ENCODE measurements around the gene RSU1.

DNA sequence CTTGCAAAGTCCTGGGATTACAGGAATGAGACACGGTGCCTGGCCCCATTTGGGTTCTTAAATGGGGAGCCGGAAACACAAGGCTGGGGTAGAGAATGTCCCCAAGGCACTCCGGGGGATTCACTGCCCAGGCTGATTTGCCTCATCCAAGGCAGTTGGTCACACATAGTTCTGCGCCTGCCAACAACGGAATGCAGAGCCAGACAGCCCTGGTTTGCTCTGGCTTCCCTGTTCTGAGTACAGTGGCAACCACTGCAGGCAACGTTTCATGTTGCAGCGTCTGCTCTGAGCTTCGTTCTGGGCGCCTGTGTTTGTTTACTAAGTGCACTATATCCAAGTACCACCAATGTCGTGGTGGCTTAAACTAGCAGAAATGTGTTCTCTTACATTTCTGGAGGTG is 233.8 kb downstream of the RSU1 start:
- TF ChIP-seq, protein P1, sequence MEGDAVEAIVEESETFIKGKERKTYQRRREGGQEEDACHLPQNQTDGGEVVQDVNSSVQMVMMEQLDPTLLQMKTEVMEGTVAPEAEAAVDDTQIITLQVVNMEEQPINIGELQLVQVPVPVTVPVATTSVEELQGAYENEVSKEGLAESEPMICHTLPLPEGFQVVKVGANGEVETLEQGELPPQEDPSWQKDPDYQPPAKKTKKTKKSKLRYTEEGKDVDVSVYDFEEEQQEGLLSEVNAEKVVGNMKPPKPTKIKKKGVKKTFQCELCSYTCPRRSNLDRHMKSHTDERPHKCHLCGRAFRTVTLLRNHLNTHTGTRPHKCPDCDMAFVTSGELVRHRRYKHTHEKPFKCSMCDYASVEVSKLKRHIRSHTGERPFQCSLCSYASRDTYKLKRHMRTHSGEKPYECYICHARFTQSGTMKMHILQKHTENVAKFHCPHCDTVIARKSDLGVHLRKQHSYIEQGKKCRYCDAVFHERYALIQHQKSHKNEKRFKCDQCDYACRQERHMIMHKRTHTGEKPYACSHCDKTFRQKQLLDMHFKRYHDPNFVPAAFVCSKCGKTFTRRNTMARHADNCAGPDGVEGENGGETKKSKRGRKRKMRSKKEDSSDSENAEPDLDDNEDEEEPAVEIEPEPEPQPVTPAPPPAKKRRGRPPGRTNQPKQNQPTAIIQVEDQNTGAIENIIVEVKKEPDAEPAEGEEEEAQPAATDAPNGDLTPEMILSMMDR (IDR thresholded peaks at IDR 0.05; ENCODE audit: insufficient read depth, low read depth, low read length), result no peak
- TF ChIP-seq EZH2 (IDR thresholded peaks at IDR 0.05; ENCODE audit: insufficient read depth, low read length), result no peak

All from astrocyte (in vitro differentiated cells and primary cell).